ENCODE measurements around the gene ABCC3.

ABCC3 gene

GRCh38 chr17:50608700-50609379 lies 25.8 kb upstream of the ABCC3 start:
- no peak overlapping the region for H3K27ac ChIP-seq (ENCODE audit: low read depth, low read length)
- peaks cover 13% of the 10 kb centered on the region for H3K4me1 ChIP-seq (ENCODE audit: control insufficient read depth, insufficient read depth, low read length)
- no peak overlapping the region for H3K4me3 ChIP-seq (ENCODE audit: low read depth, low read length)
- no peaks in the 10 kb centered on the region for H3K27me3 ChIP-seq (ENCODE audit: control insufficient read depth, insufficient read depth, low read length)
- H3K9ac ChIP-seq (ENCODE audit: low read length) = no peak overlapping the region
- no peaks in the 10 kb centered on the region for H3K9me3 ChIP-seq (ENCODE audit: control insufficient read depth, insufficient read depth, low read depth, low read length)
- no peaks in the 10 kb centered on the region for H3K36me3 ChIP-seq (ENCODE audit: control insufficient read depth, insufficient read depth, low read length)

DNA sequence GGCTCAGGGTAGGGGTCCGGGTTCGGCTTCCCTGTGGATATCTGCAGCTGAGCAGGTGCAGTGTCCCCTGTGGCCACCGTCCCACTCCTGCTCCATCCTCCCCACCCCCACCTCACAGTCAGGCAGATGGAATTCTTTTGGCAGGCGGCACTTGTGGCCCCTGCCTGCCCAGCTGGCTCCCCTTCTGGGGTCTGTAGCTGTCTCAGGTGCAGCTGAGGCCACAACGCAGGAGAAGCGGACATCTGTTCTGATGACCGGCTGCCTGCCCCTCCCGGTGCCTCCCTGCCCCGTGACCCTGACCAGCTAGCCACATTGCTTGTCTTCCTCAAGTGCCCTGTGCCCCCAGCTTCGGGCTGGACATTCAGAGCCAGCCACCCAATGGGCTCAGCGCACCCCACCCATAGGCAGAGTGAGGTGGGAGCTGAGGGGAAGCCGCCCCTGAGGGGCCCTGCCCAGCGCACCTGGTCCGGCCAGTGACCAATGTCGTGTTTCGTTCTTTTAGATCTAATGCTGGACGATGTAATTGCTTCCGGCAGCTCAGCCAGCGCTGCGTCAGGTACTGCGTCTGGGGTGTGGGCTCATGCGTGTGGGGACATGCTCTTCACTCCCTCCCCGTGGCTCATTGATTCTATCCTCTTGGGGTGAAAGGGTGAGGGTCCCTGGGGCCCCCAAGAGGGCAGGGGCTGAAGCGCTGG lies 25.2 kb upstream of the ABCC3 start:
- H3K9me3 ChIP-seq (ENCODE audit: control insufficient read depth, insufficient read depth, low read depth, low read length) = no peaks in the 10 kb centered on the region
- H3K4me3 ChIP-seq (ENCODE audit: low read depth, low read length) = no peak overlapping the region
- no peak overlapping the region for H3K27ac ChIP-seq (ENCODE audit: low read depth, low read length)
- H3K27me3 ChIP-seq (ENCODE audit: control insufficient read depth, insufficient read depth, low read length) = no peaks in the 10 kb centered on the region
- no peak overlapping the region for H3K9ac ChIP-seq (ENCODE audit: low read length)
- H3K36me3 ChIP-seq (ENCODE audit: control insufficient read depth, insufficient read depth, low read length) = no peaks in the 10 kb centered on the region
- peaks cover 7% of the 10 kb centered on the region for H3K4me1 ChIP-seq (ENCODE audit: control insufficient read depth, insufficient read depth, low read length)

DNA sequence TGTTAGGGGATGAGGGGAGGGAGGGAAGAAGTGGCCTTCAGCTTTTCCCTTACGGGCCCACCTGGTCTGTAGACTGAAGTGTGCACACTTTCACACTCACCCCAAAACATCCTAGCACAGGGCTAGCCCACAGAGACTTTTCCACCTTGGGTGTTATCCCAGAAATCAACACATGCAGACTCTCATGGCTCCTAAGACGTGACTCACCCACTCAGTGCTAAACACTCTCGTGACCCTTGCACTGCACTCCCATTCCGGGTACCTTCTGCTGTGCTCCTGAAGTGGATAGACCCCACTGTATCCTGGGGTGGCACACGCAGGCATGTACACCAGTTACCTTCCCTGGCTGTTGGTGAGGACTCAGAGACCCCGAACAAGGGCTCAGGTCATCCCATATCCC lies 23.0 kb upstream of the ABCC3 start:
- no peak overlapping the region for H3K27ac ChIP-seq (ENCODE audit: low read depth, low read length)
- no peaks in the 10 kb centered on the region for H3K36me3 ChIP-seq (ENCODE audit: control insufficient read depth, insufficient read depth, low read length)
- H3K27me3 ChIP-seq (ENCODE audit: control insufficient read depth, insufficient read depth, low read length) = no peaks in the 10 kb centered on the region
- peaks cover 5% of the 10 kb centered on the region; the same call in 1 of the 2 replicates for H3K4me1 ChIP-seq (ENCODE audit: control insufficient read depth, insufficient read depth, low read length)
- H3K9ac ChIP-seq (ENCODE audit: low read length) = no peak overlapping the region
- H3K9me3 ChIP-seq (ENCODE audit: control insufficient read depth, insufficient read depth, low read depth, low read length) = no peaks in the 10 kb centered on the region
- H3K4me3 ChIP-seq (ENCODE audit: low read depth, low read length) = no peak overlapping the region

GRCh38 chr17:50612281-50612680 lies 22.4 kb upstream of the ABCC3 start:
- H3K4me1 ChIP-seq (ENCODE audit: control insufficient read depth, insufficient read depth, low read length) = peaks cover 5% of the 10 kb centered on the region; the same call in 1 of the 2 replicates
- no peak overlapping the region for H3K4me3 ChIP-seq (ENCODE audit: low read depth, low read length)
- H3K9ac ChIP-seq (ENCODE audit: low read length) = no peak overlapping the region
- H3K27ac ChIP-seq (ENCODE audit: low read depth, low read length) = no peak overlapping the region
- H3K9me3 ChIP-seq (ENCODE audit: control insufficient read depth, insufficient read depth, low read depth, low read length) = no peaks in the 10 kb centered on the region
- no peaks in the 10 kb centered on the region for H3K36me3 ChIP-seq (ENCODE audit: control insufficient read depth, insufficient read depth, low read length)
- H3K27me3 ChIP-seq (ENCODE audit: control insufficient read depth, insufficient read depth, low read length) = no peaks in the 10 kb centered on the region

GRCh38 chr17:50613007-50613992 lies 21.4 kb upstream of the ABCC3 start:
- H3K27me3 ChIP-seq (ENCODE audit: control insufficient read depth, insufficient read depth, low read length) = no peaks in the 10 kb centered on the region
- H3K36me3 ChIP-seq (ENCODE audit: control insufficient read depth, insufficient read depth, low read length) = no peaks in the 10 kb centered on the region
- no peak overlapping the region for H3K27ac ChIP-seq (ENCODE audit: low read depth, low read length)
- no peak overlapping the region for H3K4me3 ChIP-seq (ENCODE audit: low read depth, low read length)
- H3K9ac ChIP-seq (ENCODE audit: low read length) = no peak overlapping the region
- peaks cover 5% of the 10 kb centered on the region; the same call in 1 of the 2 replicates for H3K4me1 ChIP-seq (ENCODE audit: control insufficient read depth, insufficient read depth, low read length)
- H3K9me3 ChIP-seq (ENCODE audit: control insufficient read depth, insufficient read depth, low read depth, low read length) = no peaks in the 10 kb centered on the region

DNA sequence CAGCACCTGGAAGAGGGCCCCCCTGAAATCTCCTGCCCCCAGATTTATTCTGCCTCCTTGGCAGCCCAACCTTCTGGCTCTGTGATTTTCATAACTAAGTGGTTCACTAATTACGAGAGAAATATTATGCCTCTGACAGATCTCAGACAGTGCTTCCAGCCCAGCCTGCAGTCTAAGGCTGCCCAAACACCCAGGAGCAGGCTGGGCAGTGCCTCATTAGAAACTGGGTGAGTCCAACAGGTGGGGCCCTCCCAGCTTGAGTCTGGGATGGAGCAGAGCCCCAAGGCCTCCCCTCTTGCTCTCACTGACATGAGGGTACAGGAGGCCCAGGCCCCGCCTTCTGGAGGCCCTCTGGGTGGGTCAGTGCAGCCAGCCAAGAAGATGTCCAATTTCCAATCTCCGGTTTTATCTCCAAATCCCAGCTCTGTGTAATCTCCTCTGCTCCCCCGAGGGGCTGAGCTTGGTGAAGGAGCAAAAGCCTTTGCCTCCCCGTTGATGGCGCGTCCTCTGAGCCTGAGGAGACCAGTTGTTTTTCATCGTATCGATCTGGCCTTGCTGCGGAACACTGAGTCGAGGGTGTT lies 20.1 kb upstream of the ABCC3 start:
- H3K27ac ChIP-seq (ENCODE audit: low read depth, low read length) = no peak overlapping the region
- H3K4me3 ChIP-seq (ENCODE audit: low read depth, low read length) = no peak overlapping the region
- H3K9me3 ChIP-seq (ENCODE audit: control insufficient read depth, insufficient read depth, low read depth, low read length) = no peaks in the 10 kb centered on the region
- no peaks in the 10 kb centered on the region for H3K27me3 ChIP-seq (ENCODE audit: control insufficient read depth, insufficient read depth, low read length)
- H3K4me1 ChIP-seq (ENCODE audit: control insufficient read depth, insufficient read depth, low read length) = peaks cover 5% of the 10 kb centered on the region; the same call in 1 of the 2 replicates
- no peaks in the 10 kb centered on the region for H3K36me3 ChIP-seq (ENCODE audit: control insufficient read depth, insufficient read depth, low read length)
- no peak overlapping the region for H3K9ac ChIP-seq (ENCODE audit: low read length)

DNA sequence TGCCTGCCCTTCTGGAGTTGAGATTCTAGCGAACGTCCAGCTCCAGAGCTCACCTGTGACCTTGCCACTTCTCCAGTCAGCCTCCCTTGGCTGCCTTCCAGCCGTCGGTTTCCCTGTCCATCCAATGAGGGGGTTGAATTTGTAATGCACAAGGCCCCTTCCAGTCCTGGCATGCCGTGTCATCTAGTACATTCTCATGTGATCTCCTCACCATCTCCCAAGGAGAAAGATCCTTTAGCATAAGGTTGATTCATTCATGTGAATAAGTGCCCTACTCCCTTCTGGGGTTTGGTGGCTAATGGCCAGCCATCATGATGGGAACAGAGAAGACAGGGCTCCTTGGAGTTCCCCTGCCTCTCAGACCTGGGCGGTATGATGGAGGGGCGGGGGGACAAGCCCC lies 18.9 kb upstream of the ABCC3 start:
- Histone ChIP-seq H3K36me3 (ENCODE audit: control insufficient read depth, insufficient read depth, low read length) (no peaks in the 10 kb centered on the region), H3K9ac (ENCODE audit: low read length) (no peak overlapping the region), H3K4me3 (ENCODE audit: low read depth, low read length) (no peak overlapping the region), H3K4me1 (ENCODE audit: control insufficient read depth, insufficient read depth, low read length) (peaks cover 15% of the 10 kb centered on the region; the same call in 1 of the 2 replicates), H3K27me3 (ENCODE audit: control insufficient read depth, insufficient read depth, low read length) (peaks cover 5% of the 10 kb centered on the region), H3K27ac (ENCODE audit: low read depth, low read length) (no peak overlapping the region), H3K9me3 (ENCODE audit: control insufficient read depth, insufficient read depth, low read depth, low read length) (no peaks in the 10 kb centered on the region)

DNA sequence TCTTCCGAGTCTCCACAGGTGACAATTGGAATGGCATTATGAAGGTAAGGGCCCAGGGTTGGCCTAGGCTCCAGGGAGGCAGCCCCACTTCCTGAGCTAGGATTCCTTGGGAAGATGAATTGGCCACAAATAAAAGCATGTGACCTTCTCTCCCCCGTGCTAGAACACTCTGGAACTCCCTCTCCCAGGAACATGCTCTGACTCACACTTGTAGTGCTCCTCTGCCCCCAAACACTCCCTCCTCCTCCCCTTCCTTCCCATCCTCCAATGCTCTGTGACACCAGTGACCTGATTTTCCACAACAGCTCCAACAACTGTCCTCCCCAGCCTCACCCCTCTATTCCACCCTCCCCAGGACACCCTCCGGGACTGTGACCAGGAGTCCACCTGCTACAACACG lies 16.4 kb upstream of the ABCC3 start:
- no peak overlapping the region for H3K9ac ChIP-seq (ENCODE audit: low read length)
- H3K27ac ChIP-seq (ENCODE audit: low read depth, low read length) = no peak overlapping the region
- H3K4me3 ChIP-seq (ENCODE audit: low read depth, low read length) = no peak overlapping the region
- no peaks in the 10 kb centered on the region for H3K36me3 ChIP-seq (ENCODE audit: control insufficient read depth, insufficient read depth, low read length)
- H3K27me3 ChIP-seq (ENCODE audit: control insufficient read depth, insufficient read depth, low read length) = peaks cover 5% of the 10 kb centered on the region
- H3K9me3 ChIP-seq (ENCODE audit: control insufficient read depth, insufficient read depth, low read depth, low read length) = no peaks in the 10 kb centered on the region
- H3K4me1 ChIP-seq (ENCODE audit: control insufficient read depth, insufficient read depth, low read length) = peaks cover 22% of the 10 kb centered on the region

DNA sequence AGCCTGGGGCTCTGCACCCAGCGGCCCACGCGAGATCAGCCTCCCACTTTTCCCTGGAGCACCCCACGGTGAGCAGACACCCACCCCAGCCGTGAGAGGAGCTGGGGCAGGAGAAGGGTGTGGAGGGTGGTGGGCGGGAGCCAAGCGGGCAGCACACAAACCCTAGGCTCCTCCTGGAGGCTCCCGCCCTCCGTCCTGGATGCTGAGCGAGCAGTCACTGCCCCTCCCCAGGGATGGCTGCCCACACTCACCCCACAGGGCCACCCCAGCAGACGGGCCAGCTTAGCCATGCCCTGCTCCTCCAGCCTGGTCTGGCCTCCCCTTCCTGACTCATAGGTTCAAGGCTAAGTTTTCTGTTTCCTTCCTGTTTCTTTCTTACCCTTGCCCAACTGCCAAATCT lies 15.7 kb upstream of the ABCC3 start:
- no peak overlapping the region for H3K9ac ChIP-seq (ENCODE audit: low read length)
- no peaks in the 10 kb centered on the region for H3K36me3 ChIP-seq (ENCODE audit: control insufficient read depth, insufficient read depth, low read length)
- no peak overlapping the region for H3K27ac ChIP-seq (ENCODE audit: low read depth, low read length)
- no peak overlapping the region for H3K4me3 ChIP-seq (ENCODE audit: low read depth, low read length)
- H3K9me3 ChIP-seq (ENCODE audit: control insufficient read depth, insufficient read depth, low read depth, low read length) = no peaks in the 10 kb centered on the region
- H3K27me3 ChIP-seq (ENCODE audit: control insufficient read depth, insufficient read depth, low read length) = peaks cover 5% of the 10 kb centered on the region
- H3K4me1 ChIP-seq (ENCODE audit: control insufficient read depth, insufficient read depth, low read length) = peaks cover 29% of the 10 kb centered on the region

DNA sequence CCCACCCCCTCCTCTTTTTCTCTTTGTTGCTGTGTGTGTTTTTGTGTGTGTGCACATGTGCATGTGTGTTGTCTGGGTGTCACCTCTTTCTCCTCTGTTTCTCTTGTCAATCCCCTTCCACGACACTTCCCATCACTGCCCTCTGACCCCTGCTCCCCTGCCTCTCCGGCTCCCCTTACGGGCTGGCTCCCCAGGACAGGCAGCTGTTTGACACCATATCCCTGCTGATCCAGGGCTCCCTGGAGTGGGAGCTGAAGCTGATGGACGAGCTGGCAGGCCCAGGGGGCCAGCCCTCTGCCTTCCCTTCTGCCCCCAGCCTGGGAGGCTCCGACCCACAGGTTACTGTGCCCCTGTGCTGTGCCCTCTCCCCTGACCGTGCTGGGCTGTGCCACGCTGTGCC lies 15.2 kb upstream of the ABCC3 start:
- Histone ChIP-seq H3K9me3 (ENCODE audit: control insufficient read depth, insufficient read depth, low read depth, low read length) (no peaks in the 10 kb centered on the region), H3K27me3 (ENCODE audit: control insufficient read depth, insufficient read depth, low read length) (peaks cover 5% of the 10 kb centered on the region), H3K36me3 (ENCODE audit: control insufficient read depth, insufficient read depth, low read length) (no peaks in the 10 kb centered on the region), H3K27ac (ENCODE audit: low read depth, low read length) (no peak overlapping the region), H3K4me3 (ENCODE audit: low read depth, low read length) (no peak overlapping the region), H3K4me1 (ENCODE audit: control insufficient read depth, insufficient read depth, low read length) (peaks cover 30% of the 10 kb centered on the region), H3K9ac (ENCODE audit: low read length) (no peak overlapping the region)

All from HUES6 (cell line).